SJSA1 (cell line): Measurements from ENCODE around the gene CADPS. TPM values are rescaled to one million over a fixed set of nuclear protein-coding genes. Genes with fewer than 3 reads are reported as not detected.

ENCODE experiments used
- DNase-seq, 2 experiments: peaks; one replicate each; pipeline ENCODE4 v3.0.0-alpha.2; 2015 to 2020; ENCODE audit warnings: low spot score in 2 of 2, low read depth in 1 of 2
- H3K27ac ChIP-seq: fragments of 250-450 bp; sonication (Bioruptor Pico); 2 replicates; pipeline ENCODE4 v1.5.1; 2020; ENCODE audit warnings: mild to moderate bottlenecking, moderate library complexity
- H3K27me3 ChIP-seq: fragments of 250-450 bp; sonication (Bioruptor Pico); replicated peaks from 2 replicates; pipeline ENCODE4 v1.5.1; 2020; ENCODE audit warnings: mild to moderate bottlenecking, moderate library complexity
- H3K36me3 ChIP-seq: fragments of 250-450 bp; sonication (Bioruptor Pico); 2 replicates; pipeline ENCODE4 v1.5.1; 2020; ENCODE audit warnings: mild to moderate bottlenecking
- H3K4me1 ChIP-seq: fragments of 250-450 bp; sonication (Bioruptor Pico); replicated peaks from 2 replicates; pipeline ENCODE4 v1.6.1; 2021; ENCODE audit warnings: mild to moderate bottlenecking
- H3K4me3 ChIP-seq: fragments of 250-450 bp; sonication (Bioruptor Pico); 2 replicates; pipeline ENCODE4 v1.5.1; 2020; ENCODE audit warnings: mild to moderate bottlenecking
- H3K9me3 ChIP-seq: fragments of 250-450 bp; sonication (Bioruptor Pico); replicated peaks from 2 replicates; pipeline ENCODE4 v1.5.1; 2020; ENCODE audit warnings: mild to moderate bottlenecking
- total RNA-seq: library from RNA; depleted of rRNA; stranded (reverse); fragments of >200 nt; shearing (Covaris generic); gene quantifications from 2 replicates; pipeline ENCODE4 v1.2.3, GENCODE V29; 2014

CADPS gene
- total RNA-seq, 1 experiment from 2014 or later, result not detected

DNA sequence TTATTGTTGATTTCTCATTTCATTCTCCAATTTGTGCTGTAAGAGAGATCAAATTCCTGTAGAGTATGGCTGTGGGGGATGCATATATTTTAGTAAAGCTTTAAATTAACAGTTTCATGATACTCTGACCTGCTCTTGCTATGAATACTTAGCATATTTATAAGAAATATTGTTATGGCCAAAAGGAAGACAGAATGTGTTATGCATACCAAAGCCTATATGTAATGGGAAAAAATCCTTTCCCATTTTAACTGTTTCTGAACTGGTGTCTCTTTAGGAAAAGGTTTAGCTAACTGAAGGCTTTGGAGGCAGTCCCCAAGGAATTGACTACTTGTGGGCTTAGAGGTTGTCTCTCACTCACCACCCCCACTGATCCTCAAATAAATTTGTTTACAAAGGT is 59.2 kb downstream of the CADPS start:
- no peaks in the 10 kb centered on the region for H3K4me1 ChIP-seq
- no peak overlapping the region for H3K4me3 ChIP-seq
- DNase-seq, result no peak
- H3K27ac ChIP-seq, result no peak overlapping the region
- no peaks in the 10 kb centered on the region for H3K36me3 ChIP-seq
- H3K9me3 ChIP-seq, result no peaks in the 10 kb centered on the region
- no peaks in the 10 kb centered on the region for H3K27me3 ChIP-seq

DNA sequence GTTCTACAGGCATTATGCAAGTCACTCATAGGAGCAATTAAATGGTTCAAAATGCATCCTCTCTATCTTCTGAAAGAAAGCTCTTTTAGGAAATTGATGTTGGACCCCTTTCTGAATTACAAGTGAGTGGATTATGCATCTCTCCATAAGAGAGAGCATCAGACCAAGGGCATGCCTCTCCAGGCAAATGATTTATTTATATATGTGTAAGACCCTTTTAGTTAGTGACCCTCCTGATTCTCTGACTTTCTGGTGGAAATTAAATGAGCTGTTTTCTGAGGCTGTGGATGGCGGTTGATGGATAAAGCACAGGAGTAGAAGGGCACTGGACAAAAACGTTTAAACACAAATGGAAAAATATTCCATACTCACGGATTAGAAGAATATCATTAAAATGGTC is 62.6 kb downstream of the CADPS start:
- H3K27me3 ChIP-seq, result no peaks in the 10 kb centered on the region
- H3K27ac ChIP-seq, result no peak overlapping the region
- no peaks in the 10 kb centered on the region for H3K4me1 ChIP-seq
- no peak for DNase-seq
- no peaks in the 10 kb centered on the region for H3K36me3 ChIP-seq
- H3K9me3 ChIP-seq, result no peaks in the 10 kb centered on the region
- H3K4me3 ChIP-seq, result no peak overlapping the region

DNA sequence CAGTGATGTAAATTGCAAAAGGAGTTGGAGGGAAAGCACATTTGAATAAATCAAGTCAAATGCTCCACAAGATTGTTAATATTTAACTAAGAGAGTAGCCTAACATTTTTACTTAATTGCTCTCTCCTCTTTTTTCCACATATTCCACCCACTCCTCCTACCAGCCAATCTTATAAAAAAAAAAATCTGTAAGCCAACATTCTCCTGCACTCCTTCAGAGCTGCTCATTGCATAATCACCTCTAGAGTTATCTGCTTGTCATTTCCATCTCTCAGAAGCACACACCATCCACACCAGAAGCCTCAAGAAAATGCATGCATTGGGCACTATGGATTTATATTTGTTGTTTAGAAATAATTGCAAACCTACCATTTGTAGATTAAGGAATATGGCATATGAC is 64.1 kb downstream of the CADPS start:
- Histone ChIP-seq H3K9me3 (no peaks in the 10 kb centered on the region), H3K4me3 (no peak overlapping the region), H3K27me3 (no peaks in the 10 kb centered on the region), H3K27ac (no peak overlapping the region), H3K36me3 (no peaks in the 10 kb centered on the region), H3K4me1 (no peaks in the 10 kb centered on the region)
- DNase-seq, result no peak

DNA sequence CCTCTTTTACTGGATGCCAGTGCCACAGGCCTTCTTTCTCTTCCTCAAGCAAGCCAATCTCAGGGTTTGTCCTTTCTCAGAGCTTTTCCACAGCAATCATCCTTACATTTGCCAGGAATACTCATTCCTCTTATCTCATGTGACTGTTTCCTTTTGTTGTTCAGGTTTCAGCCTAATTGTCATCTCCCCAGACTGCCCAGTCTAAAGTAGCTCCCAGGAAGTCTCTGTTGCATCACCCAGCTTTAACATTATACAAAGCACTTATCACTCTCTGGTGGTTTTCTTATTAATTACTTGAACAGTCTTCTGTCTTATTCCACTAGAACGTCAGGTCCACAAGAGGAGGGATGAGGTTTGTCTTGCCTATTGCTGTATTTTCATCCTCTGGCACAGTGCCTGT is 65.8 kb downstream of the CADPS start:
- no peak for DNase-seq
- H3K9me3 ChIP-seq, result no peaks in the 10 kb centered on the region
- H3K4me1 ChIP-seq, result no peaks in the 10 kb centered on the region
- no peaks in the 10 kb centered on the region for H3K27me3 ChIP-seq
- no peaks in the 10 kb centered on the region for H3K36me3 ChIP-seq
- no peak overlapping the region for H3K27ac ChIP-seq
- no peak overlapping the region for H3K4me3 ChIP-seq

DNA sequence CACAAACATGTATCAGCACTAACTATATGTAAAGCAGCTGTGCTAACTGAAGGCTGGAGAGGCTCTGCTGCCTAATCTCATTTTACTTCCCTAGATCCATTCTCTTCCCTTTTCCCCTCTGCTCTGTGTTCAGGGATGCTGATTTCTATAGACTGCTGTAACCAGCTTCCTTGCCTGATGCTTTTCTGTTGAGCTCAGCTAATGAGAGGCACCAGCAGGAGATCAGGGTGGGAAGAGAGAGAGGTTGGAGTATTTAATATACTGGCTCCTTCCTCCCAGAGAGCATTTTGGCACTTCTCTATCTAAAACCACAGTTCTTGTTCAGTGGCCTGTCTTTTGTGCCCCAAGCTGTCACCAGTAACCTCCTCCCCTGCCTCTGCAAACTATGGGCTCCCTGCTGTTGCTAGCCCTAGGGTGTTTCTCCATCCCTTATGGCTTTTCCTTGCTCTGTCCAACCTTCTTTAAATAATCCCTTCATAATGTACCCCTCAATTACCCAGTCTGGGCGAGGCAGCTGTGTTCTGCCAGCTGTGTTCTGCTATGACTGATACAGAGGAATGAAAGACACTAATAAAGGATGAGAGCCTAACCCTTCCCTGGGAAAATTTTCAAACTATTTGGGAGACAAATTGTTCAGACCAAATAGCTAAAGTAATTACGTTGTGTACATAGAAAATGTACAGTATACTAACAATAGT is 69.5 kb downstream of the CADPS start:
- Histone ChIP-seq H3K36me3 (no peaks in the 10 kb centered on the region), H3K27ac (no peak overlapping the region), H3K4me3 (no peak overlapping the region), H3K9me3 (no peaks in the 10 kb centered on the region), H3K4me1 (no peaks in the 10 kb centered on the region), H3K27me3 (no peaks in the 10 kb centered on the region)
- no peak for DNase-seq

DNA sequence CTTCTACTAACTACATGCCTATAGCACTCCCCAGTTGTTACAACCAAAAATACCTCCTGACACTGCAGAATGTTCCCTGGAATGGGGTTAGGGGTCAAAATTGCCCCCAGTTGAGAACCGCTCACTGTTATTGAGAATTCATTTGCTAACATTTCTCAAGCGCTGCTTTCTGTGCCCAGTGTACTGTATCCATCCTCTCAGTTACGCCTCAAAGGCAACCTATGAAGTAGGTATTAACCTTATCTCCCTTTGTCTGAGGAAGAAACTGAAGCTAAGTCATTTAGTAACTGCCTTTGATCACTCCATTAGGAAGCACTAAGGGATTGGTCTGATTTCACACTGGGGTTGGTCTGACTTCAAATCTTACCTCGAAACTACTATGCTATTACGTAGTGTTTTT is 70.1 kb downstream of the CADPS start:
- H3K27ac ChIP-seq, result no peak overlapping the region
- no peaks in the 10 kb centered on the region for H3K9me3 ChIP-seq
- no peaks in the 10 kb centered on the region for H3K36me3 ChIP-seq
- no peak overlapping the region for H3K4me3 ChIP-seq
- H3K27me3 ChIP-seq, result no peaks in the 10 kb centered on the region
- no peaks in the 10 kb centered on the region for H3K4me1 ChIP-seq
- no peak for DNase-seq

DNA sequence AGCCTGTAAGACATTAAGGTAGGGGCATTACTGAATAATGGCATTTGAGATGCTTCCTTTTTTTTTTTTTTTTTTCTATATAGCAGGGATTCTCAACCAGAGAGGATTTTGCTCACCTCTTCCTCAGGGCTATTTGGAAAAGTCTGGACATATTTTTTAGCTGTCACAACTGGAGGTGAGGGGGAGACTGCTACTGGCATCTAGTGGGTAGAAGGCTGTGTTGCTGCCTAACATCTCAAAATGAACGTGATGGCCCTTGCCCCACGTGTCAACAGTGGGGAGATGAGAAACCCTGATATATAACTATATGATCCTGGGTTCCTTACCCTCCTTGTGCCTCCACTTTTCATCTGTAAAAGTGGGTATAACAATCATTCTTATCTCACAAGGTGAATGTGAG is 71.9 kb downstream of the CADPS start:
- Histone ChIP-seq H3K27ac (no peak overlapping the region), H3K4me1 (no peaks in the 10 kb centered on the region), H3K4me3 (no peak overlapping the region), H3K36me3 (no peaks in the 10 kb centered on the region), H3K9me3 (no peaks in the 10 kb centered on the region), H3K27me3 (no peaks in the 10 kb centered on the region)
- DNase-seq, result no peak

DNA sequence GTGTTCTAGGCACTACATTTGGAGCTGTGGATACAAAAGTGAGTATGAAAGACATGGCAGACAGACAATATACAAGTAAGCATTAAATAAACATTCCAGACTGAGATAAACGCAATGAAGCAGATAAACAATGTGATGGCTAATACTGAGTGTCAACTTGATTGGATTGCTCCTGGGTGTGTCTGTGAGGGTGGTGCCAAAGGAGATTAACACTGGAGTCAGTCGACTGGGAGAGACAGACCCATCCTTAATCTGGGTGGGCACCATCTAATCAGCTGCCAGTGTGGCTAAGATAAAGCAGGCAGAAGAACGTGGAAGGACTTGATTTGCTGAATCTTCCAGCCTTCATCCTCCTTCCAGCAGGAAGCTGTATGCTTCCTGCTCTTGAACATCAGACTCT is 77.2 kb downstream of the CADPS start:
- Histone ChIP-seq H3K27ac (no peak overlapping the region), H3K9me3 (no peaks in the 10 kb centered on the region), H3K4me1 (no peaks in the 10 kb centered on the region), H3K27me3 (no peaks in the 10 kb centered on the region), H3K36me3 (no peaks in the 10 kb centered on the region), H3K4me3 (no peak overlapping the region)
- no peak for DNase-seq

DNA sequence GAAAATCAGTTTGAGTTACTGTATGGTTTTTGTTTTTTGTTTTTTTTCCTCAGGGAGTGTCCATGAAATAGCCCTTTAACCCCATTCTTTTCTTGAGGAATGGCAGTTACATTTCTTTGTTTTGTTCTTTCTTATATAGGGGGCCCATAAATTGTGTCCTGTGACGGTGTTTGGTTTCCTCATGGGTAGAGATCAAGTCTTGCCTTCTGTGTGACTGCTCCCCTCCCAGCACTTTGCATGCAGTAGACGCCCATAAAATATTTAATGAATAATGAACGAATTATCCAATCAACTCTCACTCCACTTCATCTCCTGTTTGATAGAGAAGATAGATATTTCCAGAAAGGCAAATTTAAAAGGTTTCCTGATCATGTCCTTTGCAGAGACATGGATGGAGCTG is 78.1 kb downstream of the CADPS start:
- no peaks in the 10 kb centered on the region for H3K27me3 ChIP-seq
- no peak overlapping the region for H3K27ac ChIP-seq
- no peaks in the 10 kb centered on the region for H3K36me3 ChIP-seq
- no peaks in the 10 kb centered on the region for H3K9me3 ChIP-seq
- H3K4me3 ChIP-seq, result no peak overlapping the region
- no peak for DNase-seq
- H3K4me1 ChIP-seq, result no peaks in the 10 kb centered on the region

DNA sequence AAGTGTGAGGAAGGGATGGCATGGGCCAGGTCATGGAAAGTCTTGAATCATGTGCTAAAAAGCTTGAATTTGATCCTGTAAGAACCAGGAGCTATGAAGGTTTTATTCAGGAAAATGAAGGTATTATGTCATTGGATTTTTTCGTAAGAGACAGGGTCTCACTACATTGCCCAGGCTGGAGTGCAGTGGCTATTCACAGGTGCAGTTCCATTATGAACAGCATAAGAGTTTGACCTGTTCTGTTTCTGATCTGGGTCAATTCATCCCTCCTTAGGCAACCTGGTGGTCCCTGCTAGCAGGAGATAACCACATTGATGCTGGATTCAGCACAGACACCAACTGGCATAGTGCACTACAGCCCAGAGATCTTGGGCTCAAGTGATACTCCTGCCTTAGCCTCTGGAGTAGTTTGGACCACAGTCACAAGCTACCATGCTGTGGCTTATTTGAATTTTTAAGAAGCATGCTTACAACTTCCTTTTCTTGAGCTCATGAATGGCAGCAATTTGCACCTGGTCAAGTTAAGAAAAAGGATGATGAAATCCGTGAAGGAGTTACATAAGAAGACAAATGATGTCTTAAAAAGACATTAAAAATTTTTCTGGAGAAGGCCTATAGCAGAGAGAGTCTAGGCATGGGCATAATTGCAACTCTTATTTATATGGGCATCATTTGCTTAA is 79.1 kb downstream of the CADPS start:
- Histone ChIP-seq H3K27ac (no peak overlapping the region), H3K4me3 (no peak overlapping the region), H3K27me3 (no peaks in the 10 kb centered on the region), H3K36me3 (no peaks in the 10 kb centered on the region), H3K9me3 (no peaks in the 10 kb centered on the region), H3K4me1 (no peaks in the 10 kb centered on the region)
- DNase-seq, result no peak

DNA sequence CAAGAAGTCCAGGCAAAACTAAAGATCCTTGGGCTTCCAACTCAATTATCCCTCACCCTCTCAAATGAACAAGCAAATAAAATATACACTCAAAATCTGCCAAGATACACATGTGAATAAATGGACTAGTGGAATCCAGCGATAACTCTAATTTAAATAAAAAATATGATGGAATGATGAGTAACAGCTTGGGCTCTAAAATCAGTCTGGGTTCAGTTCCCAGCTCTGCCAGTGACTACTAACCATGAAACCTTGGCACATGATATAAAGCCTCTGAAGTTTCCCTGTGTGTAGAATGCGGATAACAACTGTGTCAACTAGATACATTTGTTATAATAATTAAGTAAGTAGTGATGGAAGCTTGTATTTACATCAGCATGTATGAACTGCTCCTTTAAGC is 81.3 kb downstream of the CADPS start:
- Histone ChIP-seq H3K27ac (no peak overlapping the region), H3K4me3 (no peak overlapping the region), H3K36me3 (no peaks in the 10 kb centered on the region), H3K9me3 (no peaks in the 10 kb centered on the region), H3K27me3 (no peaks in the 10 kb centered on the region), H3K4me1 (no peaks in the 10 kb centered on the region)
- no peak for DNase-seq

DNA sequence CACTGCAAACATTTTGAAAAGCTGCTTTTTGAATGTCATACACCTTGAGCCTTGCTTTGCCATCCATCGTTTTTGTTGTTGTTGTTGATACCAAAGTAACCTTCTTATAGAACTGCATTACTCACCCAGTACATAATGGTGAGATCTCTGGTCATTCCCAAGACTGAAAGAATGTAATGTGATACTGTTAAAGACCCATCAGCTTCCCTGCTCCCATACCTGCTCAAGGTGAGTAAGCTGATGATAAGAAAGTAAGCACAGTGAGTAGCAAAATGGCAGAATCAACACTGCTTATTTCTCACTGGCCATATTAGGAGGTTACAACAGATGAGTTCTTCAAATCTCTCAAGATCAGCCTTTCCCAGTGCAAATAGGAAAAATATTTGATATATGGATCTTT is 89.8 kb downstream of the CADPS start:
- Histone ChIP-seq H3K27me3 (0 out of 2 replicates have a peak, but pooled peaks cover 4% of the 10 kb centered on the region), H3K36me3 (no peaks in the 10 kb centered on the region), H3K4me3 (no peak overlapping the region), H3K9me3 (no peaks in the 10 kb centered on the region), H3K27ac (no peak overlapping the region), H3K4me1 (no peaks in the 10 kb centered on the region)
- DNase-seq, result no peak

DNA sequence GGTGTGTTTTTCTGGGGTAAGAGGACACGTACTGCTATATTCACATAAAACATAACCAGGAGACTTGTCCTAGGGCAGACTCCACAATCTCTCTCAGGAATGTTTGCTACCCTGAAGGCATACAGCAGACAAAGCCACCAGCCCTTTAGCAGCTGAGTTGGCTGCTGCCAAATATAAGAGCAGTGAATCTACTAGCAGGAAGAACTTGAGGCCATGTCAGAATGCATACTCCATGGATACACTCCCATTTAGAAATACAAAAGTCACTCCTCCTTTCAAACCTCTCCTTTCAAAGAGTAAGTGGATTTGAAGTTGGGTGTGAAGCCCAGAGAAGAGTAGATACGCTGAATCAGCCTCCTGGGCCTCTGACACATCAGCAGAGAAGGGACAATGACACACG is 94.1 kb downstream of the CADPS start:
- H3K27ac ChIP-seq, result no peak overlapping the region
- no peaks in the 10 kb centered on the region for H3K27me3 ChIP-seq
- H3K36me3 ChIP-seq, result no peaks in the 10 kb centered on the region

DNA sequence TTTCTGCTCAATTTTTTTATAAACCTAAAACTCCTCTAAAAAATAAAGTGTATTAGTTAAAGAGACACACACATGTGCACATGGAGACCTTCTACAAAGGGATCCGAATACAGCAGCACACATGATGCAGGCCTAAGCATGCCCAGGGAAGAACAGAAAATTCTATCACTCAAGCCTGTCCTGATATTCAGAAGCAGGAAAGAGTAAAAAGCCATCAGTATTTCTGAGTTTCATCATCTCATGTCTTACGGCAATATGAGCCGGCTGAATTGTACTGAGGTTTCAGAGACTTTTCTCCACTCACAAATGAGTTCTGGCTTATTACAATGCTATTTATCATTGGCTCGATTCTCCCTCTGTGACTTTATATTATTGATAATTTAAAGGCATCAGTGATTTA is 97.5 kb downstream of the CADPS start:
- Histone ChIP-seq H3K4me1 (no peaks in the 10 kb centered on the region), H3K27me3 (no peaks in the 10 kb centered on the region), H3K36me3 (no peaks in the 10 kb centered on the region), H3K9me3 (no peaks in the 10 kb centered on the region), H3K27ac (no peak overlapping the region), H3K4me3 (no peak overlapping the region)
- no peak for DNase-seq

More for the DNA sequence above, 94.1 kb downstream of the CADPS start:
- no peak overlapping the region for H3K4me3 ChIP-seq
- DNase-seq, result no peak
- no peaks in the 10 kb centered on the region for H3K4me1 ChIP-seq
- H3K9me3 ChIP-seq, result no peaks in the 10 kb centered on the region

DNA sequence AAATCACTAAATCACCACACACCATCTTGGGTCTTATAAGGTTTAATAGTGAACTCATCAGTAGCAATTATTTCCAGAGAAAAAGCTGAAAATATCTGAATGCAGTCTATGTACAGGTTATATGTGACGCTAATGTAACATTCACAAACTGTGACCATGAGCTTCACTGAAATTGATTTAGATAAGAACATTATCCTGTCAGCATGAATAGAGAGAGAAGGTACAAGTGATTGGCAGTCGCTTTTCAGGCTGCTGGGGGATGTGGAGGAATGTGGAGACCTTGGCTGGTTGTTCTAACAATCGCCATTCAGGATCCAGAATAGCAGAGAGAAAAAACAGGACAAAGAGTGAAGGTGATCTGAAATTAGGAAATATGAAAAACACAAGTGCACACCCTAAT is 98.1 kb downstream of the CADPS start:
- no peak overlapping the region for H3K4me3 ChIP-seq
- no peak overlapping the region for H3K27ac ChIP-seq
- no peaks in the 10 kb centered on the region for H3K4me1 ChIP-seq
- no peaks in the 10 kb centered on the region for H3K36me3 ChIP-seq
- H3K27me3 ChIP-seq, result no peaks in the 10 kb centered on the region
- no peak for DNase-seq
- no peaks in the 10 kb centered on the region for H3K9me3 ChIP-seq
